ENCODE data around the gene UQCRQ.

Gene UQCRQ

GRCh38 chr5:132890817-132891216 lies 24.4 kb downstream of the UQCRQ start:
- Histone ChIP-seq H3K36me3 (ENCODE audit: insufficient read depth, low read length) (peaks cover 34% of the 10 kb centered on the region), H3K9me3 (ENCODE audit: control insufficient read depth, insufficient read depth, low read length) (no peaks in the 10 kb centered on the region), H3K4me1 (ENCODE audit: insufficient read depth, low read length) (no peaks in the 10 kb centered on the region), H3K9ac (ENCODE audit: low read depth, low read length) (no peak overlapping the region)

- no peak overlapping the region for H3K9ac ChIP-seq (ENCODE audit: low read depth, low read length)
- no peaks in the 10 kb centered on the region for H3K9me3 ChIP-seq (ENCODE audit: control insufficient read depth, insufficient read depth, low read length)
- H3K4me1 ChIP-seq (ENCODE audit: insufficient read depth, low read length), result no peaks in the 10 kb centered on the region
- H3K36me3 ChIP-seq (ENCODE audit: insufficient read depth, low read length), result peaks cover 33% of the 10 kb centered on the region
Observed at GRCh38 chr5:132895719-132896305, 29.4 kb downstream of the UQCRQ start.

- H3K4me1 ChIP-seq (ENCODE audit: insufficient read depth, low read length), result no peaks in the 10 kb centered on the region
- H3K36me3 ChIP-seq (ENCODE audit: insufficient read depth, low read length), result peaks cover 31% of the 10 kb centered on the region
- no peaks in the 10 kb centered on the region for H3K9me3 ChIP-seq (ENCODE audit: control insufficient read depth, insufficient read depth, low read length)
- no peak overlapping the region for H3K9ac ChIP-seq (ENCODE audit: low read depth, low read length)
Observed at GRCh38 chr5:132896685-132897084, 30.2 kb downstream of the UQCRQ start.

- Histone ChIP-seq H3K9me3 (ENCODE audit: control insufficient read depth, insufficient read depth, low read length) (no peaks in the 10 kb centered on the region), H3K9ac (ENCODE audit: low read depth, low read length) (no peak overlapping the region), H3K4me1 (ENCODE audit: insufficient read depth, low read length) (no peaks in the 10 kb centered on the region), H3K36me3 (ENCODE audit: insufficient read depth, low read length) (peaks cover 27% of the 10 kb centered on the region)
Observed at GRCh38 chr5:132898094-132898493, 31.7 kb downstream of the UQCRQ start.

GRCh38 chr5:132901036-132901435 lies 34.6 kb downstream of the UQCRQ start:
- Histone ChIP-seq H3K9me3 (ENCODE audit: control insufficient read depth, insufficient read depth, low read length) (no peaks in the 10 kb centered on the region), H3K9ac (ENCODE audit: low read depth, low read length) (no peak overlapping the region), H3K4me1 (ENCODE audit: insufficient read depth, low read length) (no peaks in the 10 kb centered on the region), H3K36me3 (ENCODE audit: insufficient read depth, low read length) (peaks cover 18% of the 10 kb centered on the region)

GRCh38 chr5:132901730-132902129 lies 35.3 kb downstream of the UQCRQ start:
- no peak overlapping the region for H3K9ac ChIP-seq (ENCODE audit: low read depth, low read length)
- H3K4me1 ChIP-seq (ENCODE audit: insufficient read depth, low read length), result no peaks in the 10 kb centered on the region
- peaks cover 11% of the 10 kb centered on the region for H3K36me3 ChIP-seq (ENCODE audit: insufficient read depth, low read length)
- H3K9me3 ChIP-seq (ENCODE audit: control insufficient read depth, insufficient read depth, low read length), result no peaks in the 10 kb centered on the region

- H3K4me1 ChIP-seq (ENCODE audit: insufficient read depth, low read length), result no peaks in the 10 kb centered on the region
- peaks cover 3% of the 10 kb centered on the region for H3K36me3 ChIP-seq (ENCODE audit: insufficient read depth, low read length)
- no peak overlapping the region for H3K9ac ChIP-seq (ENCODE audit: low read depth, low read length)
- no peaks in the 10 kb centered on the region for H3K9me3 ChIP-seq (ENCODE audit: control insufficient read depth, insufficient read depth, low read length)
Observed at GRCh38 chr5:132905938-132906337, 39.5 kb downstream of the UQCRQ start.

- Histone ChIP-seq H3K9ac (ENCODE audit: low read depth, low read length) (no peak overlapping the region), H3K4me1 (ENCODE audit: insufficient read depth, low read length) (no peaks in the 10 kb centered on the region), H3K9me3 (ENCODE audit: control insufficient read depth, insufficient read depth, low read length) (no peaks in the 10 kb centered on the region), H3K36me3 (ENCODE audit: insufficient read depth, low read length) (peaks cover 6% of the 10 kb centered on the region)
Observed at GRCh38 chr5:132907161-132907560, 40.7 kb downstream of the UQCRQ start.

- Histone ChIP-seq H3K9ac (ENCODE audit: low read depth, low read length) (no peak overlapping the region), H3K4me1 (ENCODE audit: insufficient read depth, low read length) (no peaks in the 10 kb centered on the region), H3K9me3 (ENCODE audit: control insufficient read depth, insufficient read depth, low read length) (no peaks in the 10 kb centered on the region), H3K36me3 (ENCODE audit: insufficient read depth, low read length) (peaks cover 3% of the 10 kb centered on the region; the same call in 1 of the 2 replicates)
Observed at GRCh38 chr5:132909702-132910101, 43.3 kb downstream of the UQCRQ start.

- H3K4me1 ChIP-seq (ENCODE audit: insufficient read depth, low read length), result no peaks in the 10 kb centered on the region
- no peaks in the 10 kb centered on the region for H3K9me3 ChIP-seq (ENCODE audit: control insufficient read depth, insufficient read depth, low read length)
- H3K36me3 ChIP-seq (ENCODE audit: insufficient read depth, low read length), result peaks cover 3% of the 10 kb centered on the region; the same call in 1 of the 2 replicates
- H3K9ac ChIP-seq (ENCODE audit: low read depth, low read length), result no peak overlapping the region
Observed at GRCh38 chr5:132915681-132916080, 49.2 kb downstream of the UQCRQ start.

- H3K36me3 ChIP-seq (ENCODE audit: insufficient read depth, low read length), result peaks cover 3% of the 10 kb centered on the region; the same call in 1 of the 2 replicates
- no peak overlapping the region for H3K9ac ChIP-seq (ENCODE audit: low read depth, low read length)
- no peaks in the 10 kb centered on the region for H3K9me3 ChIP-seq (ENCODE audit: control insufficient read depth, insufficient read depth, low read length)
- H3K4me1 ChIP-seq (ENCODE audit: insufficient read depth, low read length), result no peaks in the 10 kb centered on the region
Observed at GRCh38 chr5:132916086-132916485, 49.6 kb downstream of the UQCRQ start.

Measured in ES-I3 (cell line).